Astrocyte (in vitro differentiated cells and primary cell): Measurements from ENCODE around the gene MAP4K2. TPM values are rescaled to one million over a fixed set of nuclear protein-coding genes. Genes with fewer than 3 reads are reported as not detected.

Experiments used
- DNase-seq: peaks from one replicate; pipeline ENCODE4 v3.0.0-alpha.2; 2010; ENCODE audit warnings: low read depth
- FAIRE-seq: peaks from 2 replicates; lab custom pipeline; 2011; peaks lifted over from hg19 to GRCh38; lab: Jason Lieb, UNC
- H2AFZ ChIP-seq: 2 replicates; pipeline ENCODE4 v1.6.0; 2012; ENCODE audit warnings: low read depth, low read length, inconsistent platforms
- H3K27ac ChIP-seq: 2 replicates; pipeline ENCODE4 v1.5.1; 2011; ENCODE audit warnings: low read depth, low read length, inconsistent platforms
- H3K27me3 ChIP-seq: 2 replicates; pipeline ENCODE4 v1.6.0; 2011; ENCODE audit warnings: low read length, inconsistent platforms; ENCODE audit not compliant: insufficient read depth
- H3K36me3 ChIP-seq: 2 replicates; pipeline ENCODE4 v1.5.1; 2011; ENCODE audit warnings: low read length, inconsistent platforms; ENCODE audit not compliant: insufficient read depth
- H3K4me1 ChIP-seq: 2 replicates; pipeline ENCODE4 v1.5.1; 2011; ENCODE audit warnings: low read length, inconsistent platforms; ENCODE audit not compliant: insufficient read depth
- H3K4me2 ChIP-seq: 2 replicates; pipeline ENCODE4 v1.6.0; 2012; ENCODE audit warnings: low read length, inconsistent platforms
- H3K4me3 ChIP-seq: 2 replicates; pipeline ENCODE4 v1.5.1; 2011; ENCODE audit warnings: low read depth, mild to moderate bottlenecking, low read length, inconsistent platforms; ENCODE audit not compliant: insufficient read depth
- H3K79me2 ChIP-seq: 2 replicates; pipeline ENCODE4 v1.6.0; 2012; ENCODE audit warnings: mild to moderate bottlenecking, low read length, inconsistent platforms; ENCODE audit not compliant: insufficient read depth
- H3K9ac ChIP-seq: 2 replicates; pipeline ENCODE4 v1.6.0; 2012; ENCODE audit warnings: mild to moderate bottlenecking, low read length, inconsistent platforms
- H3K9me3 ChIP-seq: 2 replicates; pipeline ENCODE4 v1.5.1; 2012; ENCODE audit warnings: low read depth, mild to moderate bottlenecking, low read length, inconsistent platforms; ENCODE audit not compliant: insufficient read depth
- H4K20me1 ChIP-seq: 2 replicates; pipeline ENCODE4 v1.6.0; 2012; ENCODE audit warnings: low read length, inconsistent platforms; ENCODE audit not compliant: insufficient read depth
- H3K27ac Mint-ChIP-seq: one replicate; pipeline ENCODE4 v1.8.0; 2021; ENCODE audit warnings: mild to moderate bottlenecking, mixed read lengths; ENCODE audit not compliant: unreplicated experiment
- H3K27me3 Mint-ChIP-seq: one replicate; pipeline ENCODE4 v1.8.0; 2021; ENCODE audit warnings: low read depth, mixed read lengths; ENCODE audit not compliant: unreplicated experiment
- H3K36me3 Mint-ChIP-seq: one replicate; pipeline ENCODE4 v1.8.0; 2021; ENCODE audit warnings: low read depth, mixed read lengths; ENCODE audit not compliant: unreplicated experiment
- H3K4me1 Mint-ChIP-seq: one replicate; pipeline ENCODE4 v1.8.0; 2021; ENCODE audit warnings: low read depth, mixed read lengths; ENCODE audit not compliant: unreplicated experiment
- H3K4me3 Mint-ChIP-seq: one replicate; pipeline ENCODE4 v1.8.0; 2021; ENCODE audit warnings: mild to moderate bottlenecking, moderate library complexity, mixed read lengths; ENCODE audit not compliant: unreplicated experiment
- H3K9me3 Mint-ChIP-seq: one replicate; pipeline ENCODE4 v1.8.0; 2021; ENCODE audit warnings: mild to moderate bottlenecking, mixed read lengths; ENCODE audit not compliant: unreplicated experiment
- EZH2 ChIP-seq: IDR thresholded peaks from 2 replicates; pipeline ENCODE4 v1.6.1; 2012; ENCODE audit warnings: mild to moderate bottlenecking, low read length, inconsistent platforms; ENCODE audit not compliant: insufficient read depth
- total RNA-seq: library from RNA; stranded (reverse); gene quantifications from 2 replicates; pipeline ENCODE4 v1.2.1, GENCODE V29; 2021
- TF ChIP-seq, protein P1 (sequence below): IDR thresholded peaks from 2 replicates; pipeline ENCODE4 v1.5.1; 2011; ENCODE audit warnings: low read depth, mild to moderate bottlenecking, inconsistent platforms, low read length, moderate library complexity; ENCODE audit not compliant: insufficient read depth

The MAP4K2 gene
- total RNA-seq, 1 donor from 2014 or later: 11.2 TPM

DNA sequence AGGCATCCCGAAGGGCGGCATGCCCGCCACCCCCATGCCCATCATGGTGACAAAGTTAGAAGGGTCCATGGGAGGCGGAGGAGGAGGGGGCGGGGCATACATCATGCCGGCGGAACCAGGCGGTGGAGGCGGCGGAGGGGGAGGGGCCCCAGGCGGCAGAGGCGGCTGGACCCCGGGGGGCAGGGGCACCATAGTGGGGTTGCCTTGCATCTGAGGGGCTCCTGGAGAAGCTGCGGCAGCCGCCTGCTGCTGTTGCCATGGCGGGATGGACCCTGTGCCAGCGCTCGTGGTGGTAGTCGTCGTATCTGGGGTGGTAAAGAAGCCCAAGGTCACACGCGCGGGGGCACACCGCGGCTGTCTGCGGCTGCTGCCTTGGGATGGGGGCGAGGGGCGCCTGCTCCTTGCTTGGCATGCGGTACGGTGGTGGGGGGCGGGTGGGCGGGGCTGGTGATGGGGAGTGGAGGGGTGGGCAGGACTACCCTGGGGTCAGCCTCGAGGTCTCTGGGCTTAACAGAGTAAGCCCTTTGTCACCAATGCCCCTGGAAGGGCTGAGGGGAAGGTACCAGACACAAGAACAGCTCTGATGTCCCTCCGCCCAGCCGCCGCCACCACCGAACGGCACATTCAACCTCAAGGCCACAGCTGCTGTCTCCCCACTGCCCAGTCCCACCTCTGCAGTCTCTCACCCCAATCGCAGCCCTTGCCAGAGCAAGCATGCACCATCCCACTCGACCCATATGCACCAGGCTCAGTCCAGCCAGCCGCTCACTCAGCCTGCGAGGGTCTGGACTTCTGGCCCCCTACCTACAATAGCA, 37.0 kb downstream of the MAP4K2 start:
- Histone ChIP-seq H4K20me1 (peaks cover 87% of the 10 kb centered on the region), H3K36me3 (peaks cover 58% of the 10 kb centered on the region), H3K27ac (no peak overlapping the region), H3K4me1 (peaks cover 24% of the 10 kb centered on the region), H3K27me3 (no peaks in the 10 kb centered on the region), H3K9me3 (no peaks in the 10 kb centered on the region), H3K4me3 (no peak overlapping the region), H3K79me2 (peaks cover 36% of the 10 kb centered on the region), H3K9ac (no peak overlapping the region), H3K4me2 (no peak overlapping the region), H2AFZ (no peak overlapping the region)
- TF ChIP-seq, protein P1, sequence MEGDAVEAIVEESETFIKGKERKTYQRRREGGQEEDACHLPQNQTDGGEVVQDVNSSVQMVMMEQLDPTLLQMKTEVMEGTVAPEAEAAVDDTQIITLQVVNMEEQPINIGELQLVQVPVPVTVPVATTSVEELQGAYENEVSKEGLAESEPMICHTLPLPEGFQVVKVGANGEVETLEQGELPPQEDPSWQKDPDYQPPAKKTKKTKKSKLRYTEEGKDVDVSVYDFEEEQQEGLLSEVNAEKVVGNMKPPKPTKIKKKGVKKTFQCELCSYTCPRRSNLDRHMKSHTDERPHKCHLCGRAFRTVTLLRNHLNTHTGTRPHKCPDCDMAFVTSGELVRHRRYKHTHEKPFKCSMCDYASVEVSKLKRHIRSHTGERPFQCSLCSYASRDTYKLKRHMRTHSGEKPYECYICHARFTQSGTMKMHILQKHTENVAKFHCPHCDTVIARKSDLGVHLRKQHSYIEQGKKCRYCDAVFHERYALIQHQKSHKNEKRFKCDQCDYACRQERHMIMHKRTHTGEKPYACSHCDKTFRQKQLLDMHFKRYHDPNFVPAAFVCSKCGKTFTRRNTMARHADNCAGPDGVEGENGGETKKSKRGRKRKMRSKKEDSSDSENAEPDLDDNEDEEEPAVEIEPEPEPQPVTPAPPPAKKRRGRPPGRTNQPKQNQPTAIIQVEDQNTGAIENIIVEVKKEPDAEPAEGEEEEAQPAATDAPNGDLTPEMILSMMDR: no peak
- no peak for TF ChIP-seq EZH2
- Mint-ChIP-seq H3K36me3 (peaks cover 13% of the 10 kb centered on the region), H3K27me3 (no peaks in the 10 kb centered on the region), H3K9me3 (no peaks in the 10 kb centered on the region), H3K4me1 (peaks cover 26% of the 10 kb centered on the region), H3K27ac (no peak overlapping the region), H3K4me3 (no peak overlapping the region)
- DNase-seq (no peak), FAIRE-seq (no peak)

DNA sequence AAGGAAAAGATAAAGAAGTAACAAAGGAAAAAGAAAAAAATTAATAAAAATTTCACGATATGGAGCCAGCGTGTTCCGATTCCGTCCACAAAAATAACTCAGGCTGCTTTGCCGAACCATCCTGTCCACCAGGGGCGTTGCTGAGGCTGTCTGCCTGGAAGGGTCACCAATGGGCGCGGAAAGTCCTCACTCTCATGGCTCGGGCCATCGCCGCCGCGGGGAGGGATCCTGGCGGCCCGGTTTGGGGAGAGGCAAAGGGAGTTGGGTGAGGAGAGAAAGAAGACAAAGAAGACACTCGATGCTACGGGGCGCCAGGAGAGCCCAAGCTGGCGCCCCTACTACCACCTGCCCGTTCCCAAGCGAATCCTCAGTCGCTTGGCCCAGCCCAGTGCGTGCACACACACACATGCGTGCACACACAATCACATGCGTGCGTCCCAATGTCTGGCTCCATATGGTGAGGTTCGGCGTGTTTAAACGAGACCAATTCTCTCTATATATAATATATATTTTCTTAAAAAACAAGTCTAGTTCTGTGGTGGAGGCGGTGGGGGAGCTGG, 37.6 kb downstream of the MAP4K2 start:
- Histone ChIP-seq H3K4me1 (peaks cover 24% of the 10 kb centered on the region), H3K9me3 (no peaks in the 10 kb centered on the region), H3K27me3 (no peaks in the 10 kb centered on the region), H3K9ac (no peak overlapping the region), H3K4me2 (no peak overlapping the region), H3K79me2 (peaks cover 30% of the 10 kb centered on the region), H3K36me3 (peaks cover 53% of the 10 kb centered on the region), H3K4me3 (no peak overlapping the region), H2AFZ (no peak overlapping the region), H3K27ac (no peak overlapping the region), H4K20me1 (peaks cover 87% of the 10 kb centered on the region)
- DNase-seq (no peak), FAIRE-seq (no peak)
- Mint-ChIP-seq H3K27me3 (no peaks in the 10 kb centered on the region), H3K4me3 (peak overlapping the region; percentile 67), H3K36me3 (peaks cover 15% of the 10 kb centered on the region), H3K27ac (no peak overlapping the region), H3K4me1 (peaks cover 29% of the 10 kb centered on the region), H3K9me3 (no peaks in the 10 kb centered on the region)
- TF ChIP-seq, protein P1: peak; percentile 6
- TF ChIP-seq EZH2: no peak

GRCh38 chr11:64764753-64765152, 38.3 kb downstream of the MAP4K2 start:
- no peak overlapping the region for H3K4me3 ChIP-seq

More at GRCh38 chr11:64764753-64765152, 38.3 kb downstream of the MAP4K2 start:
- Histone ChIP-seq H3K9me3 (no peaks in the 10 kb centered on the region), H3K9ac (peak overlapping the region; percentile 18), H2AFZ (no peak overlapping the region), H3K4me2 (peak overlapping the region; percentile 70), H3K27me3 (no peaks in the 10 kb centered on the region), H3K36me3 (peaks cover 47% of the 10 kb centered on the region), H4K20me1 (peaks cover 86% of the 10 kb centered on the region), H3K27ac (no peak overlapping the region), H3K79me2 (peaks cover 24% of the 10 kb centered on the region), H3K4me1 (peaks cover 24% of the 10 kb centered on the region)
- no peak overlapping the region for H3K27ac Mint-ChIP-seq
- H3K4me3 Mint-ChIP-seq: peak overlapping the region; percentile 67
- H3K36me3 Mint-ChIP-seq: peaks cover 15% of the 10 kb centered on the region
- FAIRE-seq (no peak), DNase-seq (no peak)
- H3K9me3 Mint-ChIP-seq: no peaks in the 10 kb centered on the region
- no peaks in the 10 kb centered on the region for H3K27me3 Mint-ChIP-seq
- peaks cover 34% of the 10 kb centered on the region for H3K4me1 Mint-ChIP-seq
- no peak for TF ChIP-seq EZH2
- TF ChIP-seq, protein P1: no peak
